HEK293 (cell line): ENCODE data around the gene HHLA2.

Experiments used
- CTCF ChIA-PET: fragments of 350-600 bp; formaldehyde crosslinking; extraction: SDS; loops from one replicate; lab custom pipeline; 2021; ENCODE audit warnings: antibody characterized with exemption; lab: Yijun Ruan, JAX
- POLR2A ChIA-PET: fragments of 300-600 bp; formaldehyde crosslinking; extraction: SDS; loops from one replicate; lab custom pipeline; 2020; ENCODE audit warnings: antibody characterized with exemption, inconsistent platforms; lab: Yijun Ruan, JAX
- H3K27ac ChIP-seq: fragments of 200-500 bp; sonication (Bioruptor generic); 2 replicates; pipeline ENCODE4 v1.5.1; 2014; ENCODE audit warnings: low read depth, low read length, control low read depth, inconsistent platforms; ENCODE audit errors: extremely low read depth
- H3K36me3 ChIP-seq, 2 experiments: fragments of 200-500 bp in 1 of 2; sonication (Bioruptor generic) in 1 of 2; 1 replicate in 1 of 2; 2 replicates in 1 of 2; pipeline ENCODE4 v1.5.1; 2014 to 2017; ENCODE audit warnings: inconsistent platforms in 2 of 2, low read length in 2 of 2; ENCODE audit not compliant: control insufficient read depth in 2 of 2, insufficient read depth in 1 of 2
- H3K4me1 ChIP-seq: fragments of 200-500 bp; sonication (Bioruptor generic); 2 replicates; pipeline ENCODE4 v1.5.1; 2014; ENCODE audit warnings: mild to moderate bottlenecking, low read length, inconsistent platforms; ENCODE audit not compliant: control insufficient read depth, insufficient read depth
- H3K4me3 ChIP-seq: 2 replicates; pipeline ENCODE4 v1.5.1; 2011; ENCODE audit warnings: low read depth, mild to moderate bottlenecking, control low read depth, low read length, moderate library complexity
- H3K9me3 ChIP-seq: fragments of 200-500 bp; sonication (Bioruptor generic); 2 replicates; pipeline ENCODE4 v1.5.1; 2014; ENCODE audit warnings: low read depth, low read length, inconsistent platforms; ENCODE audit not compliant: control insufficient read depth, insufficient read depth
- GLI4 ChIP-seq: fragments of 450-650 bp; formaldehyde crosslinking; IDR thresholded peaks from 2 replicates; pipeline ENCODE4 v1.5.1; 2016; ENCODE audit warnings: missing biosample characterization, missing genetic modification characterization
- RBAK ChIP-seq: fragments of 450-650 bp; formaldehyde crosslinking; IDR thresholded peaks from 2 replicates; pipeline ENCODE4 v1.5.1; 2016; ENCODE audit warnings: missing biosample characterization, missing genetic modification characterization
- TRIM28 ChIP-seq: IDR thresholded peaks from 2 replicates; pipeline ENCODE4 v1.6.1; 2011; ENCODE audit warnings: low read length, control low read depth, borderline replicate concordance
- ZFP41 ChIP-seq: fragments of 450-650 bp; formaldehyde crosslinking; IDR thresholded peaks from 2 replicates; pipeline ENCODE4 v1.5.1; 2016; ENCODE audit warnings: missing biosample characterization, missing genetic modification characterization, borderline replicate concordance
- ZNF146 ChIP-seq: fragments of 450-650 bp; formaldehyde crosslinking; IDR thresholded peaks from 2 replicates; pipeline ENCODE4 v1.5.1; 2016; ENCODE audit warnings: missing biosample characterization, missing genetic modification characterization
- ZNF23 ChIP-seq: fragments of 450-650 bp; formaldehyde crosslinking; IDR thresholded peaks from 2 replicates; pipeline ENCODE4 v1.5.1; 2016; ENCODE audit warnings: missing biosample characterization, missing genetic modification characterization, borderline replicate concordance
- ZNF37A ChIP-seq: fragments of 450-650 bp; IDR thresholded peaks from 2 replicates; pipeline ENCODE4 v1.5.1; 2018; ENCODE audit warnings: missing biosample characterization, missing genetic modification characterization
- ZNF473 ChIP-seq: fragments of 450-650 bp; formaldehyde crosslinking; IDR thresholded peaks from 2 replicates; pipeline ENCODE4 v1.5.1; 2017; ENCODE audit warnings: missing biosample characterization, missing genetic modification characterization
- ZNF521 ChIP-seq: fragments of 450-650 bp; formaldehyde crosslinking; IDR thresholded peaks from 2 replicates; pipeline ENCODE4 v1.5.1; 2017; ENCODE audit warnings: missing biosample characterization, mild to moderate bottlenecking, missing genetic modification characterization
- ZNF660 ChIP-seq: fragments of 450-650 bp; IDR thresholded peaks from 2 replicates; pipeline ENCODE4 v1.5.1; 2018; ENCODE audit warnings: missing biosample characterization, mild to moderate bottlenecking, missing genetic modification characterization
- TF ChIP-seq, protein P1 (sequence below): fragments of 450-650 bp; formaldehyde crosslinking; IDR thresholded peaks from 2 replicates; pipeline ENCODE4 v1.5.1; 2017; ENCODE audit warnings: missing biosample characterization, missing genetic modification characterization
- TF ChIP-seq, protein P2 (sequence below): fragments of 450-650 bp; formaldehyde crosslinking; IDR thresholded peaks from 2 replicates; pipeline ENCODE4; 2016; ENCODE audit warnings: missing biosample characterization, missing genetic modification characterization
- TF ChIP-seq, protein P3 (sequence below): fragments of 450-650 bp; formaldehyde crosslinking; IDR thresholded peaks from 2 replicates; pipeline ENCODE4 v1.5.1; 2016; ENCODE audit warnings: missing biosample characterization, missing genetic modification characterization
- TF ChIP-seq, protein P4 (sequence below): fragments of 450-650 bp; formaldehyde crosslinking; IDR thresholded peaks from 2 replicates; pipeline ENCODE4 v1.5.1; 2016; ENCODE audit warnings: missing biosample characterization, missing genetic modification characterization
- TF ChIP-seq, protein P5 (sequence below): fragments of 450-650 bp; formaldehyde crosslinking; IDR thresholded peaks from 2 replicates; pipeline ENCODE4 v1.5.1; 2017; ENCODE audit warnings: missing biosample characterization, mild to moderate bottlenecking, missing genetic modification characterization, moderate library complexity

The HHLA2 gene

DNA sequence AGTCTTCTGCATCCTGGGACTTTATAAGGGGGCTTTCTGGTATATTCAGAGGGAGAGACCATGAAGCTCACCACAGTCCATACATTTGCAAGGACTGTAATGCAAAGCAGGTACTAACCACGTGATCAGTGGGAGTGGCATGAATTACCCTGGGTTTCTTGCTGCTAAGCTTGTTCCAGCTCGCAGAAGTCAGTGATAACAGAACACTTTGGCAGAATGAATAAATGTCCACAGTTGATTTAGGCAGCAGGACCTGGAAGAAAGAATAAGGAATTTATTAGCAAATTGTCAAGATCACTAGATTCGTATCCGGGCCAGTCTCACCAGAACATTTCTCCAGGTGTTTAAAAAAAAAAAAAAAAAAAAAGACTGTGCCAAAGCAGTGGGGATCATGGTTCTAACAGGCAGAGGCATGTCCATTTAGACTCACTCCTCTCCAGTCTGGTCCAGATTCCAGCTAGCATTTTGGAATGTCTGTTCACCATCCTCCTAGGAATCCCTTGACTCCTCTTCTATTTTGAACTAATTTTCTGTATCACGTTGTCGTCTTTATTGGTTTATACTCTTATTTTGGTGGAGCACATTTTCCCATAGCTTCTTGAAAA lies 24.5 kb downstream of the HHLA2 start:
- no peaks in the 10 kb centered on the region for H3K4me1 ChIP-seq
- no peak overlapping the region for H3K27ac ChIP-seq
- no peaks in the 10 kb centered on the region for H3K9me3 ChIP-seq
- H3K4me3 ChIP-seq: no peak overlapping the region
- CTCF ChIA-PET: interaction anchor here (0.6 kb wide), 1 partner anchor 18 kb away, joined by 3 read pairs; no protein-coding TSS in a partner anchor
- POLR2A ChIA-PET: no interaction called here
- H3K36me3 ChIP-seq: no peaks in the 10 kb centered on the region
- TF ChIP-seq ZNF37A (no peak), ZNF521 (tag by site-specific recombination) (no peak), GLI4 (tag by site-specific recombination) (no peak), RBAK (tag by site-specific recombination) (no peak), ZFP41 (tag by site-specific recombination) (no peak), ZNF23 (tag by site-specific recombination) (no peak)
- TF ChIP-seq, protein P1, sequence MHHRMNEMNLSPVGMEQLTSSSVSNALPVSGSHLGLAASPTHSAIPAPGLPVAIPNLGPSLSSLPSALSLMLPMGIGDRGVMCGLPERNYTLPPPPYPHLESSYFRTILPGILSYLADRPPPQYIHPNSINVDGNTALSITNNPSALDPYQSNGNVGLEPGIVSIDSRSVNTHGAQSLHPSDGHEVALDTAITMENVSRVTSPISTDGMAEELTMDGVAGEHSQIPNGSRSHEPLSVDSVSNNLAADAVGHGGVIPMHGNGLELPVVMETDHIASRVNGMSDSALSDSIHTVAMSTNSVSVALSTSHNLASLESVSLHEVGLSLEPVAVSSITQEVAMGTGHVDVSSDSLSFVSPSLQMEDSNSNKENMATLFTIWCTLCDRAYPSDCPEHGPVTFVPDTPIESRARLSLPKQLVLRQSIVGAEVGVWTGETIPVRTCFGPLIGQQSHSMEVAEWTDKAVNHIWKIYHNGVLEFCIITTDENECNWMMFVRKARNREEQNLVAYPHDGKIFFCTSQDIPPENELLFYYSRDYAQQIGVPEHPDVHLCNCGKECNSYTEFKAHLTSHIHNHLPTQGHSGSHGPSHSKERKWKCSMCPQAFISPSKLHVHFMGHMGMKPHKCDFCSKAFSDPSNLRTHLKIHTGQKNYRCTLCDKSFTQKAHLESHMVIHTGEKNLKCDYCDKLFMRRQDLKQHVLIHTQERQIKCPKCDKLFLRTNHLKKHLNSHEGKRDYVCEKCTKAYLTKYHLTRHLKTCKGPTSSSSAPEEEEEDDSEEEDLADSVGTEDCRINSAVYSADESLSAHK (tag by site-specific recombination): no peak
- TF ChIP-seq, protein P2, sequence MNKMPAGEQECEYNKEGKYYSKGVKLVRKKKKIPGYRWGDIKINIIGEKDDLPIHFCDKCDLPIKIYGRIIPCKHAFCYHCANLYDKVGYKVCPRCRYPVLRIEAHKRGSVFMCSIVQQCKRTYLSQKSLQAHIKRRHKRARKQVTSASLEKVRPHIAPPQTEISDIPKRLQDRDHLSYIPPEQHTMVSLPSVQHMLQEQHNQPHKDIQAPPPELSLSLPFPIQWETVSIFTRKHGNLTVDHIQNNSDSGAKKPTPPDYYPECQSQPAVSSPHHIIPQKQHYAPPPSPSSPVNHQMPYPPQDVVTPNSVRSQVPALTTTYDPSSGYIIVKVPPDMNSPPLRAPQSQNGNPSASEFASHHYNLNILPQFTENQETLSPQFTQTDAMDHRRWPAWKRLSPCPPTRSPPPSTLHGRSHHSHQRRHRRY (tag by site-specific recombination): no peak
- TF ChIP-seq, protein P3, sequence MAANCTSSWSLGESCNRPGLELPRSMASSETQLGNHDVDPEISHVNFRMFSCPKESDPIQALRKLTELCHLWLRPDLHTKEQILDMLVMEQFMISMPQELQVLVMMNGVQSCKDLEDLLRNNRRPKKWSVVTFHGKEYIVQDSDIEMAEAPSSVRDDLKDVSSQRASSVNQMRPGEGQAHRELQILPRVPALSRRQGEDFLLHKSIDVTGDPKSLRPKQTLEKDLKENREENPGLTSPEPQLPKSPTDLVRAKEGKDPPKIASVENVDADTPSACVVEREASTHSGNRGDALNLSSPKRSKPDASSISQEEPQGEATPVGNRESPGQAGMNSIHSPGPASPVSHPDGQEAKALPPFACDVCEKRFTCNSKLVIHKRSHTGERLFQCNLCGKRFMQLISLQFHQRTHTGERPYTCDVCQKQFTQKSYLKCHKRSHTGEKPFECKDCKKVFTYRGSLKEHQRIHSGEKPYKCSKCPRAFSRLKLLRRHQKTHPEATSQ (tag by site-specific recombination): no peak
- TF ChIP-seq, protein P4, sequence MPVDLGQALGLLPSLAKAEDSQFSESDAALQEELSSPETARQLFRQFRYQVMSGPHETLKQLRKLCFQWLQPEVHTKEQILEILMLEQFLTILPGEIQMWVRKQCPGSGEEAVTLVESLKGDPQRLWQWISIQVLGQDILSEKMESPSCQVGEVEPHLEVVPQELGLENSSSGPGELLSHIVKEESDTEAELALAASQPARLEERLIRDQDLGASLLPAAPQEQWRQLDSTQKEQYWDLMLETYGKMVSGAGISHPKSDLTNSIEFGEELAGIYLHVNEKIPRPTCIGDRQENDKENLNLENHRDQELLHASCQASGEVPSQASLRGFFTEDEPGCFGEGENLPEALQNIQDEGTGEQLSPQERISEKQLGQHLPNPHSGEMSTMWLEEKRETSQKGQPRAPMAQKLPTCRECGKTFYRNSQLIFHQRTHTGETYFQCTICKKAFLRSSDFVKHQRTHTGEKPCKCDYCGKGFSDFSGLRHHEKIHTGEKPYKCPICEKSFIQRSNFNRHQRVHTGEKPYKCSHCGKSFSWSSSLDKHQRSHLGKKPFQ (tag by site-specific recombination): no peak

DNA sequence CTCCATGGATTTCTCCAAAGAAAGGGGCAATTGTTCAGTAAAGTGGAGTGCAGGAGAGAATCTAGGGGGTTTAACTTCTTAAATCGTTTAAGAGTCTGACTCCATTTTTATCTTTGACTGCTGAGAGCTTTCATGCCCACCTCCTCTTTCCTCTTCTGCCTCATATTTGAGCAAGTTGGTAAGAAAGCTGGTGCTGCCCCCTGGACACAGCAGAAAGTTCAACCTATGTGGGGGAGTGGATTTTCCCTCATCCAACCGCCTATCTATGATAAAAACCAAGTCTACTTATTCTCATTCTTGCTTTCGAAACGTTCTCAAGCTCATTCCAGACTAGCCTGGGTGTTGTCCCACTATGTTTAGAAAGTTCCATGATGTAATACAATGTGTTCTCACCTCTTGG lies 26.0 kb downstream of the HHLA2 start:
- Histone ChIP-seq H3K4me1 (no peaks in the 10 kb centered on the region), H3K27ac (no peak overlapping the region), H3K36me3 (no peaks in the 10 kb centered on the region), H3K9me3 (no peaks in the 10 kb centered on the region), H3K4me3 (no peak overlapping the region)
- no peak for TF ChIP-seq ZNF37A
- no peak for TF ChIP-seq TRIM28
- TF ChIP-seq, protein P5, sequence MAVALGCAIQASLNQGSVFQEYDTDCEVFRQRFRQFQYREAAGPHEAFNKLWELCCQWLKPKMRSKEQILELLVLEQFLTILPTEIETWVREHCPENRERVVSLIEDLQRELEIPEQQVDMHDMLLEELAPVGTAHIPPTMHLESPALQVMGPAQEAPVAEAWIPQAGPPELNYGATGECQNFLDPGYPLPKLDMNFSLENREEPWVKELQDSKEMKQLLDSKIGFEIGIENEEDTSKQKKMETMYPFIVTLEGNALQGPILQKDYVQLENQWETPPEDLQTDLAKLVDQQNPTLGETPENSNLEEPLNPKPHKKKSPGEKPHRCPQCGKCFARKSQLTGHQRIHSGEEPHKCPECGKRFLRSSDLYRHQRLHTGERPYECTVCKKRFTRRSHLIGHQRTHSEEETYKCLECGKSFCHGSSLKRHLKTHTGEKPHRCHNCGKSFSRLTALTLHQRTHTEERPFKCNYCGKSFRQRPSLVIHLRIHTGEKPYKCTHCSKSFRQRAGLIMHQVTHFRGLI: no peak
- TF ChIP-seq ZNF146 (tag by site-specific recombination): no peak
- no peak for TF ChIP-seq ZNF660 (tag by site-specific recombination)
- TF ChIP-seq ZNF473 (tag by site-specific recombination): no peak
- POLR2A ChIA-PET: no interaction called here
- CTCF ChIA-PET: interaction anchor here (0.9 to 1.4 kb wide), 2 partner anchors 155 to 164 kb away, joined by 3 to 5 read pairs; no protein-coding TSS in a partner anchor
